ENCODE measurements around the gene SOX4. TPM values are rescaled to one million over a fixed set of nuclear protein-coding genes. Genes with fewer than 3 reads are reported as not detected.

SOX4 gene
- total RNA-seq, 1 donor from 2014 or later: 36.6 TPM

- FAIRE-seq (no peak), DNase-seq (ENCODE audit: low read depth) (no peak)
- no peaks in the 10 kb centered on the region for H3K27me3 ChIP-seq (ENCODE audit: control insufficient read depth, insufficient read depth, low read length)
- H3K36me3 ChIP-seq (ENCODE audit: control insufficient read depth, insufficient read depth, low read length): no peaks in the 10 kb centered on the region
- no peak for TF ChIP-seq CTCF (IDR thresholded peaks at IDR 0.05; ENCODE audit: insufficient read depth, low read length, severe bottlenecking)
- H3K4me3 ChIP-seq (ENCODE audit: low read depth, low read length): no peak overlapping the region
Observed at GRCh38 chr6:21605166-21605565, 11.6 kb downstream of the SOX4 start.

- H3K27me3 ChIP-seq (ENCODE audit: control insufficient read depth, insufficient read depth, low read length): no peaks in the 10 kb centered on the region
- DNase-seq (ENCODE audit: low read depth) (no peak), FAIRE-seq (no peak)
- H3K4me3 ChIP-seq (ENCODE audit: low read depth, low read length): no peak overlapping the region
- no peak for TF ChIP-seq CTCF (IDR thresholded peaks at IDR 0.05; ENCODE audit: insufficient read depth, low read length, severe bottlenecking)
- no peaks in the 10 kb centered on the region for H3K36me3 ChIP-seq (ENCODE audit: control insufficient read depth, insufficient read depth, low read length)
Observed at GRCh38 chr6:21608601-21609000, 15.1 kb downstream of the SOX4 start.

- DNase-seq (ENCODE audit: low read depth): no peak
- no peak for FAIRE-seq
- H3K4me3 ChIP-seq (ENCODE audit: low read depth, low read length): no peak overlapping the region
- H3K27me3 ChIP-seq (ENCODE audit: control insufficient read depth, insufficient read depth, low read length): no peaks in the 10 kb centered on the region
- TF ChIP-seq CTCF (IDR thresholded peaks at IDR 0.05; ENCODE audit: insufficient read depth, low read length, severe bottlenecking): no peak
- H3K36me3 ChIP-seq (ENCODE audit: control insufficient read depth, insufficient read depth, low read length): no peaks in the 10 kb centered on the region
Observed at GRCh38 chr6:21609881-21610329, 16.4 kb downstream of the SOX4 start.

GRCh38 chr6:21610341-21610740 lies 16.8 kb downstream of the SOX4 start:
- Histone ChIP-seq H3K36me3 (ENCODE audit: control insufficient read depth, insufficient read depth, low read length) (no peaks in the 10 kb centered on the region), H3K4me3 (ENCODE audit: low read depth, low read length) (no peak overlapping the region), H3K27me3 (ENCODE audit: control insufficient read depth, insufficient read depth, low read length) (no peaks in the 10 kb centered on the region)
- no peak for DNase-seq (ENCODE audit: low read depth)
- FAIRE-seq: no peak
- no peak for TF ChIP-seq CTCF (IDR thresholded peaks at IDR 0.05; ENCODE audit: insufficient read depth, low read length, severe bottlenecking)

GRCh38 chr6:21611485-21611884 lies 17.9 kb downstream of the SOX4 start:
- no peak for TF ChIP-seq CTCF (IDR thresholded peaks at IDR 0.05; ENCODE audit: insufficient read depth, low read length, severe bottlenecking)
- no peak for FAIRE-seq
- Histone ChIP-seq H3K36me3 (ENCODE audit: control insufficient read depth, insufficient read depth, low read length) (no peaks in the 10 kb centered on the region), H3K27me3 (ENCODE audit: control insufficient read depth, insufficient read depth, low read length) (no peaks in the 10 kb centered on the region), H3K4me3 (ENCODE audit: low read depth, low read length) (no peak overlapping the region)
- DNase-seq (ENCODE audit: low read depth): no peak

GRCh38 chr6:21612067-21612745 lies 18.7 kb downstream of the SOX4 start:
- Histone ChIP-seq H3K4me3 (ENCODE audit: low read depth, low read length) (no peak overlapping the region), H3K27me3 (ENCODE audit: control insufficient read depth, insufficient read depth, low read length) (no peaks in the 10 kb centered on the region), H3K36me3 (ENCODE audit: control insufficient read depth, insufficient read depth, low read length) (no peaks in the 10 kb centered on the region)
- no peak for TF ChIP-seq CTCF (IDR thresholded peaks at IDR 0.05; ENCODE audit: insufficient read depth, low read length, severe bottlenecking)
- DNase-seq (ENCODE audit: low read depth): no peak
- FAIRE-seq: no peak

Data from bronchial epithelial cell (primary cell).